Measurements from ENCODE around the gene NOL11.
A peak's percentile ranks its signal among the peaks of the same experiment; 100 is the strongest.
"Not testable (repeated sequence)": the region's sequence is repeated elsewhere in the genome, so short reads cannot be mapped to it uniquely, and the experiment has no call there.

NOL11 gene

DNA sequence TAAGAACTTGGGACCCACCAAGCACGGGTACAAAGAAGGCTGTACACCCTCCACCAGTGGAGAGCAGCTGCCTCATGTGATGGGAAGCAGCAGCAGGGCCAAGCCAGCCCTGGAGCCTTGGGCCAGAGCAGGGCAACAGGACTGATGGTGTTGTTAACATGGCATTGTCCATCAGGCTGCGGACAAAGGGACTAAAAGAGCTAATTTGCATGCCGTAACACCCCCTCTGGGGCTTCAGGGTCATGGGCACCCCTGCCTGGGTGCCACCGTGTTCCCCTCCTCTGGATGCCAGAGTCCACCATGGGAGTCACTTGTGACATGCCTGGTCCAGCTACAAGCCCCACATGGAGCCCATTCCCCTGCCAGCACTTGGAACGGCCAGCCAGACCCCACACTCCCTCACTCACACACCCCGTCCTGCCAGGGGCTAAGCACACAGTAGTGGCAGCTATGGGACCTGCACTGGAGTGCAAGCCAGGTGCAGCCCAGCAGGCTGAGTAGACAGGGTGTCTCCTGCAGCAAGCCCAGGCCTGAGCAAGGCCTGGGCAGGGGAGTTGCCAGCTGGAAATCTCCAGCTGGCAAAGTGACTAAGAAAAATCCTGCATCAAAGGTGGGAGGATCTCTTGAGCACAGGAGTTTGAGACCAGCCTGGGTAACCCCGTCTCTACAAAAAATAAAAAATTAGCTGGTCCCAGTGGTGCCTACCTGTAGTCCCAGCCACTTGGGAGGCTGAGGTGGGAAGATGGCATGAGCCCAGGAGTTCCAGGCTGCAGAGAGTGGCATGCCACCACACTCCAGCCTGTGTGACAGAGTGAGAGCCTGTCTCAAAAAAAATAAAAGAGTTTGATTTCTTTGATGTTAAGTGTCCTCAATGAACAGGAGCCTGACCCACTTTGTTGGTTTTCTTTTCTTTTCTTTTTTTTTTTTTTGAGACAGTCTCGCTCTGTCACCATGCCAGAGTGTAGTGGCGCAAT lies 33.7 kb downstream of the NOL11 start:
- in situ Hi-C loops (cut with HindIII; ENCODE audit: low pct_ligation_motif_present, low sequenced_read_pairs), result no loop called here
- Histone ChIP-seq H3K27me3 (replicated peaks) (no peaks in the 10 kb centered on the region), H3K4me3 (ENCODE audit: low read depth, low read length) (no peak overlapping the region), H3K27ac (no peak overlapping the region), H3K36me3 (replicated peaks) (peaks cover 6% of the 10 kb centered on the region)
- no peak for DNase-seq
- TF ChIP-seq, protein P1, sequence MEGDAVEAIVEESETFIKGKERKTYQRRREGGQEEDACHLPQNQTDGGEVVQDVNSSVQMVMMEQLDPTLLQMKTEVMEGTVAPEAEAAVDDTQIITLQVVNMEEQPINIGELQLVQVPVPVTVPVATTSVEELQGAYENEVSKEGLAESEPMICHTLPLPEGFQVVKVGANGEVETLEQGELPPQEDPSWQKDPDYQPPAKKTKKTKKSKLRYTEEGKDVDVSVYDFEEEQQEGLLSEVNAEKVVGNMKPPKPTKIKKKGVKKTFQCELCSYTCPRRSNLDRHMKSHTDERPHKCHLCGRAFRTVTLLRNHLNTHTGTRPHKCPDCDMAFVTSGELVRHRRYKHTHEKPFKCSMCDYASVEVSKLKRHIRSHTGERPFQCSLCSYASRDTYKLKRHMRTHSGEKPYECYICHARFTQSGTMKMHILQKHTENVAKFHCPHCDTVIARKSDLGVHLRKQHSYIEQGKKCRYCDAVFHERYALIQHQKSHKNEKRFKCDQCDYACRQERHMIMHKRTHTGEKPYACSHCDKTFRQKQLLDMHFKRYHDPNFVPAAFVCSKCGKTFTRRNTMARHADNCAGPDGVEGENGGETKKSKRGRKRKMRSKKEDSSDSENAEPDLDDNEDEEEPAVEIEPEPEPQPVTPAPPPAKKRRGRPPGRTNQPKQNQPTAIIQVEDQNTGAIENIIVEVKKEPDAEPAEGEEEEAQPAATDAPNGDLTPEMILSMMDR (IDR thresholded peaks at IDR 0.05; ENCODE audit: low read depth, low read length, missing control alignments), result no peak

DNA sequence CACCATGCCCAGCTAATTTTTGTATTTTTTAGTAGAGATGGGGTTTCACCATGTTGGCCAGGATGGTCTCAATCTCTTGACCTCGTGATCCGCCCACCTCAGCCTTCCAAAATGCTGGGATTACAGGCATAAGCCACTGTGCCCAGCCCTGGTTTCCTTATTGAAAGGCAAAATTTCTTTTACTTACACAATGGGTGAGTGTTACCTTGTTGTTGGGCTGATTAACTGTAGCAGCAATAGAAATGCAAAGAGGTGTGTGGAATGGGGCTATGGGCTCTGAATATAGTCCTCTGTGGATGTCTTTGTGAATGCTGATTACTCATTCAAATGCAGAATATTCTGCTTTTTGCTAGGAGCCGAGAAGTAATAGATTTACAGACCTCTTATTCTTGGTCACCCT lies 34.4 kb downstream of the NOL11 start:
- H3K36me3 ChIP-seq (replicated peaks); DNase-seq; H3K27ac ChIP-seq; H3K27me3 ChIP-seq (replicated peaks); in situ Hi-C loops (cut with HindIII; ENCODE audit: low pct_ligation_motif_present, low sequenced_read_pairs); H3K4me3 ChIP-seq (ENCODE audit: low read depth, low read length): not testable (repeated sequence)

DNA sequence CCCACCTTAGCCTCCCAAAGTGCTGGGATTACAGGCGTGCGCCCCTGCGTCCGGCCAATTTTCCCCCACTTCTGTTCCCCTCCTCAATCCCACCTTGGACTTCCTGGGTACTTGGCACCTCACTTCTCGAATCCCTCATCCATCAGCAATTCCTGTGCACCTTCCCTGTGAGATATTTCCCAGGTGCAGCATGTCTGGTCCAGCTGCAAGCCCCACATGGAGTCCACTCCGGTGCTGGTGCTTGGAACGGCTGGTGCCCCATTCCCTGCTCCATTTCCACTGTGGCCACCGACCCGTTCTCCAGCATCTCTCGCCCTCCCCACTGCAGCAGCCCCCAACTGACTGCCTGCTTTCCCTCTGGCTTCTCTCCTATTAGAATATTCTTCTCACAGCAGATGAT lies 35.3 kb downstream of the NOL11 start:
- no peaks in the 10 kb centered on the region for H3K36me3 ChIP-seq (replicated peaks)
- TF ChIP-seq, protein P1 (IDR thresholded peaks at IDR 0.05; ENCODE audit: low read depth, low read length, missing control alignments), result no peak
- H3K27me3 ChIP-seq (replicated peaks), result no peaks in the 10 kb centered on the region
- no peak overlapping the region for H3K27ac ChIP-seq
- DNase-seq, result no peak
- in situ Hi-C loops (cut with HindIII; ENCODE audit: low pct_ligation_motif_present, low sequenced_read_pairs), result no loop called here
- H3K4me3 ChIP-seq (ENCODE audit: low read depth, low read length), result no peak overlapping the region

DNA sequence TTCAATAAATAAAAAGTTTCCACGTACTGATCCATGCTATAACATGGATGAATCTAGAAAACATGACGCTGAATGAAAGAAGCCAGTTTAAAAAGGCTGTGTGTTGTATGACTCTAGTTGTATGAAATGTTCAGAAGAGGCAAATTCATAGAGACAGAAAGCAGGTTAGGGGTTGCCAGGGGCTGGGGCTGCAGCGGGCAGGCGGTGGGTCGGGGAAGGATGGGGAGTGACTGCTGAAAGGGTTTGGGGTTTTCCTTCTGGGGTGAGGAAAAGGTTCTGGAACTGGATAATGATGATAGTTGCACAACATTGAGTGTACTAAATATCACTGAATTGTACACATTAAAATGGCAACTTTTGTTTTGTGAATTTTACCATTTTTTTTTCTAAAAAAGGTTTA lies 36.3 kb downstream of the NOL11 start:
- TF ChIP-seq, protein P1 (IDR thresholded peaks at IDR 0.05; ENCODE audit: low read depth, low read length, missing control alignments), result no peak
- H3K36me3 ChIP-seq (replicated peaks), result no peaks in the 10 kb centered on the region
- in situ Hi-C loops (cut with HindIII; ENCODE audit: low pct_ligation_motif_present, low sequenced_read_pairs), result no loop called here
- no peak for DNase-seq
- H3K4me3 ChIP-seq (ENCODE audit: low read depth, low read length), result no peak overlapping the region
- H3K27me3 ChIP-seq (replicated peaks), result no peaks in the 10 kb centered on the region
- no peak overlapping the region for H3K27ac ChIP-seq

DNA sequence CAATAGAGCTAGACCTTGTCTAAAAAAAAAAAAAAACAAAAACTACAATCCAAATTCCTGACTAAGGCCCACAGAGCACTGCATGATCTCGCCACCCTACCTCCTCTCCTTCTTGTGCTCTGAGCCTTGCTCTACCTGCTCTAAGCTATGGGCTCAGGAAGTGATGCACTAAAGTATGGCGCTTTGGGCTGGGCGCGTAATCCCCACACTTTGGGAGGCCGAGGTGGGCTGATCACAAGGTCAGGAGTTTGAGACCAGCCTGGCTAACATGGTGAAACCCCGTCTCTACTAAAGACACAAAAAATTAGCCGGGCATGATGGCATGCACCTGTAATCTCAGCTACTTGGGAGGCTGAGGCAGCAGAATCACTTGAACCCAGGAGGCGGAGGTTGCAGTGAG lies 37.0 kb downstream of the NOL11 start:
- in situ Hi-C loops (cut with HindIII; ENCODE audit: low pct_ligation_motif_present, low sequenced_read_pairs); H3K36me3 ChIP-seq (replicated peaks); H3K4me3 ChIP-seq (ENCODE audit: low read depth, low read length); H3K27me3 ChIP-seq (replicated peaks); DNase-seq; H3K27ac ChIP-seq: not testable (repeated sequence)

DNA sequence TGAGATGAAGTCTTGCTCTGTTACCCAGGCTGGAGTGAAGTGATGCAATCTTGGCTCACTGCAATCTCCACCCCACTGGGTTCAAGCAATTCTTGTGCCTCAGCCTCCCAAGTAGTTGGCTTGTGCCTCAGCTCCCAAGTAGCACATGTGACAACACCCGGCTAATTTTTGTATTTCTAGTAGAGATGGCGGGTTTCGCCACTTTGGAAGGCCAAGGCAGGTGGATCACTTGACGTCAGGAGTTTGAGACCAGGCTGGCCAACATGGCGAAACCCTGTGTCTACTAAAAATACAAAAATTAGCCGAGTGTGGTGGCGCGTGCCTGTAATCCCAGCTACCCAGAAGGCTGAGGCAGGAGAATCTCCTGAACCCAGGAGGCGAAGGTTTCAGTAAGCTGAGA lies 39.0 kb downstream of the NOL11 start:
- DNase-seq; H3K4me3 ChIP-seq (ENCODE audit: low read depth, low read length); H3K27ac ChIP-seq; H3K36me3 ChIP-seq (replicated peaks); H3K27me3 ChIP-seq (replicated peaks); in situ Hi-C loops (cut with HindIII; ENCODE audit: low pct_ligation_motif_present, low sequenced_read_pairs): not testable (repeated sequence)

DNA sequence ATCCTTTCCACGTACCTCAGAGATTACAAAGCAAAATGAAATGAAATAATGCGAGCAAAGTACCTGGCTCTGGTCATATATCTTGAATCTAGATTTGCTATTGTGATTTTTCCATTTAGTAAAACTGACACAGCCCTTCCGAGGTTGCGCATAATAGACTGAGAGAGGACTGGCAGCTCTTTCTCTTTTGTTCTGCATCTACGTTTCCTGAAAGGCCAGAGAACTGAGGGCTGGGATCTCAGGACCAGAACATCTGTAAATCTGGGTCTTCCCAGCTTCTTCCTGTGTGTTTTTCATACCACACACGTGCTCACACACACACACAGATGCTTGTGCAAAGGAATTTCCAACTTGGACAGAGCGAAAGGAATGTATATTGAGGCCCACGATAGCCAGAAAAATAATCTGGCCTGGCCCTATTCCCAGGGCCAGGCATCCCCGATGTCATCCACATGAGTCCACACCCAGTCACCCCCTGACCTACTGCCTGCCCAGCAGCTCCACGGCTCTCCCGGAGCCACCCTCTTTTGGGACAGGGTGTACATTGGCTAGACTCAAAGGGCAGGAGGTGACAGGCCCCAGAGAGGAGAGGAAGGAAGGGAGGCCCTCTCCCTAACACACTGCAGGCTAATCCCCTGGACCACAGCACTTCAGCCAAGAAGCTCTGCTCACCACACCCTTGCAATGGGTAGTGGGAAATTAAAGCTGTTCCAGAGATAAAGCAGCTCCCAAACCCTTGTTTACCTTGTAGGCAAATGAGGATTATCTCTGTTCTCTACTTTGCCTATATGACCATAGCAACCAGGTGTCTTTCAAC lies 41.8 kb downstream of the NOL11 start:
- H3K27ac ChIP-seq, result no peak overlapping the region
- H3K4me3 ChIP-seq (ENCODE audit: low read depth, low read length), result no peak overlapping the region
- peak; percentile 6 for DNase-seq
- no peaks in the 10 kb centered on the region for H3K27me3 ChIP-seq (replicated peaks)
- TF ChIP-seq, protein P1 (IDR thresholded peaks at IDR 0.05; ENCODE audit: low read depth, low read length, missing control alignments), result no peak
- no peaks in the 10 kb centered on the region for H3K36me3 ChIP-seq (replicated peaks)
- in situ Hi-C loops (cut with HindIII; ENCODE audit: low pct_ligation_motif_present, low sequenced_read_pairs), result no loop called here
